ENCODE data around the gene ARRB2. TPM values are rescaled to one million over a fixed set of nuclear protein-coding genes. Genes with fewer than 3 reads are reported as not detected.

The ARRB2 gene
- polyA plus RNA-seq, 1 of the 3 experiments (the other 2 are of a cell fraction) = 24.6 TPM

DNA sequence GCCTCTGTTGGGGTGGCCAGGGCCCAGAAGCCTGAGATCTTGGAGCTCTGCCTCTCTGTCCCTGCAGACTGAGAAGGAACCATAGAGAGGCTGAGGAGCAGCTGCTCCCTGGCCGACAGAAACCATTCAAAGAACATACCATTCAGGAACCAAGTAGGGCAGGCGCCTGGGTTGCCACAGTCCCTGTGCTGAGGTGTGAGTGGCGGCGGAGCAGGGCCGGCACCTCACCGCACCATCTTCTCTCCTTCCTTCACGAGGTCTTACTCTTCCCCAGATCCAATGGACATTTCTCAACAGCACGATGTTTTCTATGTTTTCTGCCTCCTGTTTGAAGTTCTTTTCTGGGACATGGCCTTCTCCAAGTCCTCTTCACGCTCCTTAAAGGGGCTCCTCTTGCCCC, 46.2 kb upstream of the ARRB2 start:
- TF ChIP-seq CHD2 (IDR thresholded peaks at IDR 0.05; ENCODE audit: low read length, partially characterized antibody) (no peak), FOXM1 (IDR thresholded peaks at IDR 0.05; ENCODE audit: low read depth) (no peak), EZH2phosphoT487 (IDR thresholded peaks at IDR 0.05; ENCODE audit: borderline replicate concordance, low read depth) (no peak), MEF2A (IDR thresholded peaks at IDR 0.05; ENCODE audit: borderline replicate concordance, low read depth) (no peak), NRF1 (IDR thresholded peaks at IDR 0.05; ENCODE audit: low read depth, low read length) (no peak), TAF1 (IDR thresholded peaks at IDR 0.05; ENCODE audit: borderline replicate concordance, low read depth, low read length) (no peak), JUND (IDR thresholded peaks at IDR 0.05) (no peak), NFIC (IDR thresholded peaks at IDR 0.05; ENCODE audit: borderline replicate concordance) (no peak), MXI1 (IDR thresholded peaks at IDR 0.05; ENCODE audit: low read depth, low read length) (no peak), RXRA (IDR thresholded peaks at IDR 0.05; ENCODE audit: borderline replicate concordance, low read depth) (no peak)
- TF ChIP-seq, protein P1, sequence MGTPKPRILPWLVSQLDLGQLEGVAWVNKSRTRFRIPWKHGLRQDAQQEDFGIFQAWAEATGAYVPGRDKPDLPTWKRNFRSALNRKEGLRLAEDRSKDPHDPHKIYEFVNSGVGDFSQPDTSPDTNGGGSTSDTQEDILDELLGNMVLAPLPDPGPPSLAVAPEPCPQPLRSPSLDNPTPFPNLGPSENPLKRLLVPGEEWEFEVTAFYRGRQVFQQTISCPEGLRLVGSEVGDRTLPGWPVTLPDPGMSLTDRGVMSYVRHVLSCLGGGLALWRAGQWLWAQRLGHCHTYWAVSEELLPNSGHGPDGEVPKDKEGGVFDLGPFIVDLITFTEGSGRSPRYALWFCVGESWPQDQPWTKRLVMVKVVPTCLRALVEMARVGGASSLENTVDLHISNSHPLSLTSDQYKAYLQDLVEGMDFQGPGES (IDR thresholded peaks at IDR 0.05; ENCODE audit: low read depth, low read length) = no peak
- TF ChIP-seq, protein P2, sequence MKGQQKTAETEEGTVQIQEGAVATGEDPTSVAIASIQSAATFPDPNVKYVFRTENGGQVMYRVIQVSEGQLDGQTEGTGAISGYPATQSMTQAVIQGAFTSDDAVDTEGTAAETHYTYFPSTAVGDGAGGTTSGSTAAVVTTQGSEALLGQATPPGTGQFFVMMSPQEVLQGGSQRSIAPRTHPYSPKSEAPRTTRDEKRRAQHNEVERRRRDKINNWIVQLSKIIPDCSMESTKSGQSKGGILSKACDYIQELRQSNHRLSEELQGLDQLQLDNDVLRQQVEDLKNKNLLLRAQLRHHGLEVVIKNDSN (IDR thresholded peaks at IDR 0.05; ENCODE audit: borderline replicate concordance, low read depth) = no peak
- Histone ChIP-seq H3K79me2 (ENCODE audit: insufficient read depth) (no peaks in the 10 kb centered on the region), H3K36me3 (replicated peaks in 1 of 2; ENCODE audit: control insufficient read depth in 1 of 2, insufficient read depth in 2 of 2, low read length in 1 of 2) (no peaks in the 10 kb centered on the region), H3F3A (replicated peaks; ENCODE audit: insufficient read depth) (no peaks in the 10 kb centered on the region), H3K9me2 (no peaks in the 10 kb centered on the region), H3K9me3 (no peaks in the 10 kb centered on the region), H4K20me1 (ENCODE audit: insufficient read depth) (no peaks in the 10 kb centered on the region), H2AFZ (ENCODE audit: low read depth) (no peak overlapping the region), H3K4me2 (no peak overlapping the region), H3K27ac (ENCODE audit: low read depth in 2 of 2, low read length in 1 of 2) (no peak overlapping the region), H3K4me1 (ENCODE audit: control insufficient read depth in 1 of 2, insufficient read depth in 2 of 2, low read depth in 1 of 2, low read length in 1 of 2) (no peaks in the 10 kb centered on the region), H3K9ac (no peak overlapping the region), H3K4me3 (ENCODE audit: low read depth in 2 of 2, low read length in 1 of 2) (no peak overlapping the region), H3K27me3 (ENCODE audit: insufficient read depth) (no peaks in the 10 kb centered on the region)
- ChIA-PET POLR2A (no interaction called here), CTCF (interaction anchor here (1.2 to 1.7 kb wide), 3 partner anchors 14 to 239 kb away, joined by 3 to 5 read pairs (median 4); partner anchors contain the start of gene CHRNE)
- DNase-seq = no peak
- 82% methylated on average over 7 of the region's 9 CpGs for WGBS (ENCODE audit: low lambda C conversion rate)

DNA sequence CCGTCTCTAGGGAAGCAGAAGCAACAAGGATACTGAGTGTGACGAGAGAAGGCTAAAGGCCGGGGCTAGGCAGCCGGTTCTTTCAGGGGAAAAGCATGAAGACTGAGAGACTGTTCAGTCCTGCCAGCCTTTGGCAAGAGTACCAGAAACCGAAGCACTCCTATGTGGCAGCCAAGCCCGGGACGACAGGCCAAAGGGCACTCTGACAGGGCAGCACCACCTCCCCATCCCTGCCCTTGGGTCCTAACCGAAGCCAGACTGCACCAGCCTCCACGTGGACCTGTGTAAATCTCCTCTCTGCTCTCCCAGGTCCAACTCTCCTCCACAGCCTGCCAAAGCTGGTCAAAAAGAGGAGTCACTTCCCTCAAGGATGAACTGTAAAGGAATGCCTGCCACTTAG, 45.4 kb upstream of the ARRB2 start:
- POLR2A ChIA-PET = no interaction called here
- H3K9me2 ChIP-seq = no peaks in the 10 kb centered on the region
- no peaks in the 10 kb centered on the region for H3K9me3 ChIP-seq
- H3K27ac ChIP-seq (ENCODE audit: low read depth in 2 of 2, low read length in 1 of 2) = no peak overlapping the region
- peaks cover 4% of the 10 kb centered on the region for H3F3A ChIP-seq (replicated peaks; ENCODE audit: insufficient read depth)
- no peak overlapping the region for H3K4me3 ChIP-seq (ENCODE audit: low read depth in 2 of 2, low read length in 1 of 2)
- no peak for TF ChIP-seq TCF12 (IDR thresholded peaks at IDR 0.05)
- TF ChIP-seq RAD21 (IDR thresholded peaks at IDR 0.05; ENCODE audit: low read length) = no peak
- no peak for TF ChIP-seq POLR2AphosphoS5 (IDR thresholded peaks at IDR 0.05; ENCODE audit: low read depth, low read length)
- TF ChIP-seq SIN3A (IDR thresholded peaks at IDR 0.05; ENCODE audit: borderline replicate concordance, low read depth, low read length) = no peak
- no peak for TF ChIP-seq NFIC (IDR thresholded peaks at IDR 0.05; ENCODE audit: borderline replicate concordance)
- TF ChIP-seq TAF1 (IDR thresholded peaks at IDR 0.05; ENCODE audit: borderline replicate concordance, low read depth, low read length) = no peak
- no peak for TF ChIP-seq CHD2 (IDR thresholded peaks at IDR 0.05; ENCODE audit: low read length, partially characterized antibody)
- TF ChIP-seq, protein P2 (IDR thresholded peaks at IDR 0.05; ENCODE audit: borderline replicate concordance, low read depth) = no peak
- no peak for TF ChIP-seq RXRA (IDR thresholded peaks at IDR 0.05; ENCODE audit: borderline replicate concordance, low read depth)
- no peak for TF ChIP-seq FOXJ3 (CRISPR knock-in tag; IDR thresholded peaks at IDR 0.05)
- TF ChIP-seq, protein P3, sequence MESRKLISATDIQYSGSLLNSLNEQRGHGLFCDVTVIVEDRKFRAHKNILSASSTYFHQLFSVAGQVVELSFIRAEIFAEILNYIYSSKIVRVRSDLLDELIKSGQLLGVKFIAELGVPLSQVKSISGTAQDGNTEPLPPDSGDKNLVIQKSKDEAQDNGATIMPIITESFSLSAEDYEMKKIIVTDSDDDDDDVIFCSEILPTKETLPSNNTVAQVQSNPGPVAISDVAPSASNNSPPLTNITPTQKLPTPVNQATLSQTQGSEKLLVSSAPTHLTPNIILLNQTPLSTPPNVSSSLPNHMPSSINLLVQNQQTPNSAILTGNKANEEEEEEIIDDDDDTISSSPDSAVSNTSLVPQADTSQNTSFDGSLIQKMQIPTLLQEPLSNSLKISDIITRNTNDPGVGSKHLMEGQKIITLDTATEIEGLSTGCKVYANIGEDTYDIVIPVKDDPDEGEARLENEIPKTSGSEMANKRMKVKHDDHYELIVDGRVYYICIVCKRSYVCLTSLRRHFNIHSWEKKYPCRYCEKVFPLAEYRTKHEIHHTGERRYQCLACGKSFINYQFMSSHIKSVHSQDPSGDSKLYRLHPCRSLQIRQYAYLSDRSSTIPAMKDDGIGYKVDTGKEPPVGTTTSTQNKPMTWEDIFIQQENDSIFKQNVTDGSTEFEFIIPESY (IDR thresholded peaks at IDR 0.05; ENCODE audit: borderline replicate concordance, low read depth) = no peak
- TF ChIP-seq, protein P4, sequence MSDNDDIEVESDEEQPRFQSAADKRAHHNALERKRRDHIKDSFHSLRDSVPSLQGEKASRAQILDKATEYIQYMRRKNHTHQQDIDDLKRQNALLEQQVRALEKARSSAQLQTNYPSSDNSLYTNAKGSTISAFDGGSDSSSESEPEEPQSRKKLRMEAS (IDR thresholded peaks at IDR 0.05; ENCODE audit: low read depth) = no peak
- TF ChIP-seq, protein P1 (IDR thresholded peaks at IDR 0.05; ENCODE audit: low read depth, low read length) = no peak
- H2AFZ ChIP-seq (ENCODE audit: low read depth) = no peak overlapping the region
- H3K4me1 ChIP-seq (ENCODE audit: control insufficient read depth in 1 of 2, insufficient read depth in 2 of 2, low read depth in 1 of 2, low read length in 1 of 2) = no peaks in the 10 kb centered on the region
- CTCF ChIA-PET = interaction anchor here (0.5 to 1.2 kb wide), 2 partner anchors 14 to 164 kb away, joined by 3 read pairs; no protein-coding TSS in a partner anchor
- WGBS (ENCODE audit: low lambda C conversion rate) = 58% methylated on average over 9 of the region's 9 CpGs
- H4K20me1 ChIP-seq (ENCODE audit: insufficient read depth) = no peaks in the 10 kb centered on the region
- no peaks in the 10 kb centered on the region for H3K79me2 ChIP-seq (ENCODE audit: insufficient read depth)
- H3K27me3 ChIP-seq (ENCODE audit: insufficient read depth) = no peaks in the 10 kb centered on the region
- DNase-seq = no peak
- H3K4me2 ChIP-seq = no peak overlapping the region
- H3K36me3 ChIP-seq (replicated peaks in 1 of 2; ENCODE audit: control insufficient read depth in 1 of 2, insufficient read depth in 2 of 2, low read length in 1 of 2) = peaks cover 3% of the 10 kb centered on the region in 2 experiments
- H3K9ac ChIP-seq = no peak overlapping the region

Measured in SK-N-SH (cell line).